GM21515 (cell line): ENCODE results near the gene GAS6.

Experiments
- ATAC-seq: cut with Tn5 transposase; IDR thresholded peaks from one replicate; pipeline ENCODE4 v1.9.1; 2021; ENCODE audit not compliant: unreplicated experiment

GAS6 gene

GRCh38 chr13:113812178-113813040 is 51.5 kb downstream of the GAS6 start:
- ATAC-seq, result no peak

GRCh38 chr13:113811081-113811928 is 52.6 kb downstream of the GAS6 start:
- no peak for ATAC-seq

DNA sequence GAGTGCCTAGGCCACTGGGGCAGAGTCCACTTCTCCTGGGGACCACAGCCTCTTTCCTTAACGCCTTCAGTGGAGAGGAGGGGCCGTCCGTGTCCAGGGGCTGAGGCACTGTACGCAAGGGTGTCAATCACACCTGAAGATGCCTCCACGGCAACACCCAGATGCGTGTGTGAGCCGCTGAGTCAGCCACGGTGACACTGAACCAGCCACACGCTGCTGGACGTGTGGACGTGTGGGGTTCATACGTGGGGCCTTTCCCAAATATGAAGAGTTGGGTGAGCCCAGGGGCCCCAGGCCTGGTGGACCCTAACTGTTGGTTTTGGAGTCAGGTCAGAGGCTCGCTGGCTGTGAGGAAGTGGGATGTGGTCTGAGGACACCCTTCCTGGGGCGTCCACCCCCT is 53.2 kb downstream of the GAS6 start:
- no peak for ATAC-seq

GRCh38 chr13:113809934-113810333 is 53.9 kb downstream of the GAS6 start:
- ATAC-seq, result no peak

GRCh38 chr13:113808058-113808834 is 55.6 kb downstream of the GAS6 start:
- ATAC-seq, result no peak

GRCh38 chr13:113806526-113806925 is 57.4 kb downstream of the GAS6 start:
- ATAC-seq, result no peak

- no peak for ATAC-seq
Observed at GRCh38 chr13:113806104-113806471, 57.8 kb downstream of the GAS6 start.

GRCh38 chr13:113805431-113806103 is 58.3 kb downstream of the GAS6 start:
- no peak for ATAC-seq

DNA sequence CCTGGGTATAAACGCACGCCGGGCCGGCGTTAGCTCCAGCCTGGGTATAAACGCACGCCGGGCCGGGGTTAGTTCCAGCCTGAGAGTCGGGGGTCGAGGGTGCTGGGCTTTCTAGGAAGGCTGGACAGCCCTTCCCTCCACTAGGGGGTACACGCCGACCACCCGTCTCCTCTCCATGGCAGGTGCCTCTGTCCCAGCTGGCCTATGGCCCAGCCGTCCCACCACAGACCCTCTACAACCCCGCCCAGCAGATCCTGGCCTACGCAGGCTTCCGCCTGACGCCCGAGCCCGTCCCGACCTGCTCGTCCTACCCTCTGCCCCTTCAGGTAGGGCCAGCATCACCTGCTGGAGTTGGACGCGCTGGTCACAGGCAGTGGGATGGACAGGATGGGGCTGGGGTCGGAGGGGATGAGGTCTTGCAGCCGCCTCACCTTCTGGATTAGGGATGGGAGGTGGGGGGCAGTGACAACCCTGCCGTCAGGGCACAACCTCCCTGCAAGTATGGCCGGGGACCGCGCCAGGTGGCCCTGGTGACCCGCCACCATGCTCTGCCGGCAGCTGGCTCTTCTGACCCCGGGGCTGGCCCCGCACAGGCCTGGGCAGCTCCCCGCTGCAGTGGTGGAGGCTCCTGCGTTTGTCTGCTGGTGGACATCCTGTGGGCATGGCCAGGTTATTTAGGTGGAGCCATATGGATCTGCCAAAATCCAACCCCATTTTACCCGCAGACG is 59.0 kb downstream of the GAS6 start:
- ATAC-seq, result no peak

DNA sequence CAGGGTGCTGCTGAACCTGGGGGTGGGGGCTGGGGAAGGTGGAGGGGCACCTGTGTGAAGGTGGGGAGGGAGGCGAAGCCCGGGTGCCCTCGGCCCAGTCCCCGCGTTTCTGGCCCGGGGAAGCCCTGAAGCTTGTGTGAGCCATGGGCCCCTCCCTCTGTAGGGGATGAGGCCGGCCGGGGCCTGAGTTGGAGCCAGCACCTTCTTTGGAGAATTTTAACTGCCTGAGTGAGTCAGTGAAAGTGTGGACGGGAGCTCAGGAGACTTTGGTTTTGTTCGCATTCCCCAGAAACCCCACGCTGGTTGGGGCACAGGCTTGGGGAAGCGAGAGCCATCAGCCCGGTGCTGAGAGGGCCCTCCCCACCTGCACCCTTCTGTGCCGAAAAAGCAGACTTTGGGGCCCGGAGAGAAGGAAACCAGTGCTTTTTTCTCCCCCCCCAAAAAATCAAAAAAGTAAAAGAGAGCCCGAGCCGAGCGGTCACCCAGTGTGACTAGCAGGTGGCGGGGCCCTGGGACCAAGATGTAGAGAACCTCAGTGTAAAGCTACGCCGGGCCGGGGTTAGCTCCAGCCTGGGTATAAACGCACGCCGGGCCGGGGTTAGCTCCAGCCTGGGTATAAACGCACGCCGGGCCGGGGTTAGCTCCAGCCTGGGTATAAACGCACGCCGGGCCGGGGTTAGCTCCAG is 59.7 kb downstream of the GAS6 start:
- no peak for ATAC-seq

- ATAC-seq, result no peak
Observed at GRCh38 chr13:113803409-113804016, 60.4 kb downstream of the GAS6 start.

- no peak for ATAC-seq
Observed at GRCh38 chr13:113802761-113803160, 61.1 kb downstream of the GAS6 start.

DNA sequence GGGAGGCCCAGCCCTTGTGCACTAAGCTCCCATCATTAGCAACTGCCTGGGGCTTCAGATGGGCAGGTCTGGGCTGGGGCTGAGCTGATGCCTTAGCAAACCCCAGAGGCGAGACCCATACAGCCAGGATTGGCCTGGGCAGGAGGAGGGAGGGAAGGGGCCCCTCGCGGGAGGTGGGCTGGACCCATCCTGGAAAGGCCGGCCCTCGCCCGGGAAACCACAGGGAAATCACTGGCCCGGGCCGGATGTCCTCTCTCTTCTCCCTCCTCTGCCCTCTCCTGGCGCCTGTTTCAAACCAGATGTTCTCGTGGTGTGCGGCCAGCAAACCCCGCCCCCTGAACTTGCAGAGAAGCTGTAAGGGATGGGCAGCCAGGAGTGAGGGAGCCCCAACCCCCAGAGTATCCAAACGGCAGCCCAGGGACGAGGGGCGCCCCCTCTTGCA is 61.8 kb downstream of the GAS6 start:
- no peak for ATAC-seq

DNA sequence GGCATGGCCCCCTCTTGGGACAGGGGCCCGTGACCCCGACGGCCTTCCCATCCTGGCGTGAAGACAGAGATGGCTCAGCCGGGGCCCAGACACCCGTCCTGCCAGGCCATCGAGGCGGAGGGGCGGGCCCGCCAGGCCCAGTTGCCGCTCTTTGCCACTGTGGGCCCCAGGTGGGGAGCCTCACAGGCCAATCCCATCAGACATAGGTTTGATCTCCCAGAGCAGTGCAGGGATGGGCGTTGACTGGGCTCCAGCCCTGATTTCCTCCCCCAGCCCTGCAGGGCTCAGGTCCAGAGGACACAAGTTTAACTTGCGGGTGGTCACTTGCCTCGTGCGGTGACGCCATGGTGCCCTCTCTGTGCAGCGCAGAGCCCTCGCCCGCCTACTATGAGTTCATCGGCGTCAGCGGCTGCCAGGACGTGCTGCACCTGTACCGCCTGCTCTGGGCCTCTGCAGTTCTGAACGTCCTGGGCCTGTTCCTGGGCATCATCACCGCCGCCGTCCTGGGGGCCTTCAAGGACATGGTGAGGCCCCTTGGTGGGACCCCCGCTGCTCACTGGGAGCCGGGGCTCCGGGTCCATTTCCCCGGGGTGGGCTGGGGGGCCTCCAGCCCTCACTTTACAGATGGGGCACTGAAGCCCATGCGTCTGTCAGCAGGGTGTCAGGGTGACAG is 62.5 kb downstream of the GAS6 start:
- no peak for ATAC-seq

- no peak for ATAC-seq
Observed at GRCh38 chr13:113800576-113800926, 63.3 kb downstream of the GAS6 start.

DNA sequence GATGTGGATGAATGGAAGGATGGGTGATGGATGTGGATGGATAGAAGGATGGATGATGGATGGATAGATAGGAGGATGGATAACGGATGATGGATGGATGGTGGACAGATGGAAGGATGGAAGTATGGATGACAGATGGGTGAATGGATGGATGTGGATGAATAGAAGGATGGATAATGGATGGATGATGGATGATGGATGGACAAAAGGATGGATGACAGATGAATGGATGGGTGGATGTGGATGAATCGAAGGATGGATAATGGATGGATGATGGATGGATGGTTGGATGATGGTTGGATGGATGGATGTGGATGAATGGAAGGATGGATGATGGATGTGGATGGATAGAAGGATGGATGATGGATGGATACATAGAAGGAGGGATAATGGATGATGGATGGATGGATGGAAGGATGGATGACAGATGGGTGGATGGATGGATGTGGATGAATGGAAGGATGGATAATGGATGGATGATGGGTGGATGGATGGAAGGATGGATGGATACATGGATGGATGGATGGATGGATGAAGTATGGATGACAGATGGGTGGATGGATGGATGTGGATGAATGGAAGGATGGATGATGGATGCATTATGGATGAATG is 65.6 kb downstream of the GAS6 start:
- ATAC-seq, result no peak

DNA sequence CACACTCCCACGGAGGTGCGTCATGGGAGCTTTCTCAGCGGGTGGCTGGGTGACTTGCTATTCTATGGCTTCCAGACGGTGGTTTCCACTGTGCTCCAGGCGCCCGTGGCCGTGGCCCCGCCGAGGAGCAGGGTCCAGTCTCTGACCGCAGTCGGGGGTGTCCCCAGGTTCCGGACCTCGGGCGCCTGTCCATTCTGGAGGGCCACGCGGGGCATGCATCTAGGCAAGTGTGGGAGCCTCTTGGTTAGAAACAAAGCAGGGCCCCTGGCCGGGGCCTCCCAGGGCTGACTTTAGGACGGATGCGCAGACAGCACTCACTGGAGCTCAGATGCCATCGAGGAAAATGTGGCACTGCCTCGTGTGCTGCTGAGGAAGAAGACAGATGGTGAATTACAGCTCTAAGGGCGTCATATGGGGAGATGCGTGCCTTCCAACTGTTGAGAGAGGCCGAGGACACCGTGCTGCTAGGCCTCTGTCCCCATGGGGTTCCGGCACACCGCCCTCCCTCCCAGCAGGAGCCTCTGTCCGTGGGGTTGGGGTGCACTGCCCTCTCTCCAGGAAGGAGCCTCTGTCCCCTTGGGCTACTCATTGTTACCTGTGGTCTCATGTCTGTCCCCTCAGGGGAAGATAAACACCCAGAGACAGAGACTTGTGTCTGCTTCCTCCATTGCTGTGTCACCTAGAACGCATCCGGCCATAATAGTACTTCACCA is 66.8 kb downstream of the GAS6 start:
- ATAC-seq, result no peak
